ENCODE measurements around the gene DNAH8. TPM values are rescaled to one million over a fixed set of nuclear protein-coding genes. Genes with fewer than 3 reads are reported as not detected.
A peak's percentile ranks its signal among the peaks of the same experiment; 100 is the strongest.

DNAH8 gene
- total RNA-seq, 1 donor from 2014 or later = 0.24 TPM

DNA sequence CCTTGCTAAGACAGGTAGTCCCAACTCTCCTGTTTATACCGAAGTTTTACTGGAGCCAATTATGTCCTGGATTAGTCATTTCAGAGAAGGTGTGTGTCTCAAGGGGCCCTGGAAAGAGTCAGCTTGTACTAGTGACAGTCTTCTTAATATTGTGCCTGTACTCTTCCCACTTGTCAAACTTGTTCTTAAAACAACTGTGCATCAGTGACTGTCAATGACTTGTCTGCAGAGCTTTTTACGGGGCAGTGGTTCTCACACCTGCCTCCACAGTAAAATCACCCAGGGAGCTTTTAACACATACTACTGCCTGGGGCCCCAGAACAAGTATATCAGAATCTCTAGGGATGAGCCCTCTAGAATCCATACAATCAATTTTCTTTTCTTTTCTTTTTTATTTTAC lies 305.0 kb downstream of the DNAH8 start:
- peaks cover 7% of the 10 kb centered on the region for H3K27me3 Mint-ChIP-seq (ENCODE audit: unreplicated experiment)
- H3K4me1 Mint-ChIP-seq (ENCODE audit: unreplicated experiment) = no peaks in the 10 kb centered on the region
- H3K27ac Mint-ChIP-seq (ENCODE audit: unreplicated experiment) = no peak overlapping the region
- H3K36me3 Mint-ChIP-seq (ENCODE audit: unreplicated experiment) = no peaks in the 10 kb centered on the region
- H3K4me3 Mint-ChIP-seq (ENCODE audit: unreplicated experiment) = no peak overlapping the region
- TF ChIP-seq, protein P1, sequence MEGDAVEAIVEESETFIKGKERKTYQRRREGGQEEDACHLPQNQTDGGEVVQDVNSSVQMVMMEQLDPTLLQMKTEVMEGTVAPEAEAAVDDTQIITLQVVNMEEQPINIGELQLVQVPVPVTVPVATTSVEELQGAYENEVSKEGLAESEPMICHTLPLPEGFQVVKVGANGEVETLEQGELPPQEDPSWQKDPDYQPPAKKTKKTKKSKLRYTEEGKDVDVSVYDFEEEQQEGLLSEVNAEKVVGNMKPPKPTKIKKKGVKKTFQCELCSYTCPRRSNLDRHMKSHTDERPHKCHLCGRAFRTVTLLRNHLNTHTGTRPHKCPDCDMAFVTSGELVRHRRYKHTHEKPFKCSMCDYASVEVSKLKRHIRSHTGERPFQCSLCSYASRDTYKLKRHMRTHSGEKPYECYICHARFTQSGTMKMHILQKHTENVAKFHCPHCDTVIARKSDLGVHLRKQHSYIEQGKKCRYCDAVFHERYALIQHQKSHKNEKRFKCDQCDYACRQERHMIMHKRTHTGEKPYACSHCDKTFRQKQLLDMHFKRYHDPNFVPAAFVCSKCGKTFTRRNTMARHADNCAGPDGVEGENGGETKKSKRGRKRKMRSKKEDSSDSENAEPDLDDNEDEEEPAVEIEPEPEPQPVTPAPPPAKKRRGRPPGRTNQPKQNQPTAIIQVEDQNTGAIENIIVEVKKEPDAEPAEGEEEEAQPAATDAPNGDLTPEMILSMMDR (IDR thresholded peaks at IDR 0.05) = no peak
- H3K9me3 Mint-ChIP-seq (ENCODE audit: unreplicated experiment) = no peaks in the 10 kb centered on the region
- no peak for DNase-seq (ENCODE audit: extremely low spot score, unreplicated experiment)

DNA sequence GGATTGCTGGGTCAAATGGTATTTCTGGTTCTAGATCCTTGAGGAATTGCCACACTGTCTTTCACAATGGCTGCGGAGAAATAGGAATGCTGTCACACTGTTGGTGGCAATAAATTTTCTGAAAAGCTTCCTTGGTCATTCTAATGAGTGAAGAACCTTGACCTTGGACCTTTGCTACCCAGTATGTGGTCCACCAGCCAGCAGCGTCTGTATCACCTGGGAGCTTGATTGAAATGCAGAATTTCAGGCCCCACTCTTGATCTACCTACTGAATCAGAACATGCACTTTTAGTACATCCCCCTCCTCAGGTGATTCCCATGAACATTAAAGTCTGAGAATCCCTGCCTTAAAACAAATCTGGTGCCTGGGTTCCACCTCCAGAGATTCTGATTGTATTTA lies 305.9 kb downstream of the DNAH8 start:
- Mint-ChIP-seq H3K4me3 (ENCODE audit: unreplicated experiment) (no peak overlapping the region), H3K36me3 (ENCODE audit: unreplicated experiment) (no peaks in the 10 kb centered on the region), H3K27ac (ENCODE audit: unreplicated experiment) (no peak overlapping the region), H3K4me1 (ENCODE audit: unreplicated experiment) (no peaks in the 10 kb centered on the region), H3K27me3 (ENCODE audit: unreplicated experiment) (peaks cover 8% of the 10 kb centered on the region), H3K9me3 (ENCODE audit: unreplicated experiment) (no peaks in the 10 kb centered on the region)
- no peak for DNase-seq (ENCODE audit: extremely low spot score, unreplicated experiment)
- TF ChIP-seq, protein P1 (IDR thresholded peaks at IDR 0.05) = no peak

DNA sequence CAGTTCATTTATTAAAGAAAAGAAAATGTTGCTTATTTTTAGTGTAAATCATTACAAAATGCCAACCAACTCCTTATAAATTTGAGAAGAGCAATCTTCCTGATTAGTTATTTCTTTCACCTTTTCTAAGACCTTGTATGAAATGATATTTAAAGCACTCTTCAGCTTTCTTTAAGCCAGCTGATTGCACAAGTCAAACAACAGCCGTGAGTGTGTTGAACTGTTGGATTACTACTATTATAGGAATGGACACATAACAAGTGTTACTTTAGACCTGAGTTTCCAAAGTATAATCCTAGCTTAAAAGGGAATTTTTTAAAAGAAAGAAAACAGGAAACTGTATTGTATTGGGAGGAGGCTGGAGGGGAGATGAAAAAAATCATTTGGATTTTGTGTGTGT lies 306.7 kb downstream of the DNAH8 start:
- H3K36me3 Mint-ChIP-seq (ENCODE audit: unreplicated experiment) = no peaks in the 10 kb centered on the region
- H3K27ac Mint-ChIP-seq (ENCODE audit: unreplicated experiment) = no peak overlapping the region
- no peaks in the 10 kb centered on the region for H3K4me1 Mint-ChIP-seq (ENCODE audit: unreplicated experiment)
- H3K27me3 Mint-ChIP-seq (ENCODE audit: unreplicated experiment) = peaks cover 12% of the 10 kb centered on the region
- H3K9me3 Mint-ChIP-seq (ENCODE audit: unreplicated experiment) = no peaks in the 10 kb centered on the region
- TF ChIP-seq, protein P1 (IDR thresholded peaks at IDR 0.05) = no peak
- H3K4me3 Mint-ChIP-seq (ENCODE audit: unreplicated experiment) = no peak overlapping the region
- DNase-seq (ENCODE audit: extremely low spot score, unreplicated experiment) = no peak

DNA sequence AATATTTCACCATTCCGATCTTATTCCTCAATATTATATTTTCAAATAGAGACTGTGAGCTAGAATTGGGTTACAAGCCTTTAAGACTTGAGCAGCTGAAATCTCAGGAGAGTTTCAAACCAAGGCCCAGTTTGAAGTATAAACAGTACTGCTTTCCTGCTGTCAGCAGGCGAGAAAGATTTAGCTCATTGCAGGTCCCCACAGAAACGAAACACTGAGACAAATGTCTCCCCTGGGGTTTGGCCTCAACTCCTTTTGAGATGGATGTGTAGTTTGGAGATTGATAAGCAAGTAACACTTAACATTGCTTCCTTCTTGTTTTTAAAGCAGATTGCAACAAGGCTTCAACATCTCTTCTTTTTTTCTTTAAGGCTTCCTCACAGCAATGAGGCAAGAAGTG lies 311.1 kb downstream of the DNAH8 start:
- peaks cover 23% of the 10 kb centered on the region for H3K27me3 Mint-ChIP-seq (ENCODE audit: unreplicated experiment)
- no peak overlapping the region for H3K27ac Mint-ChIP-seq (ENCODE audit: unreplicated experiment)
- TF ChIP-seq, protein P1 (IDR thresholded peaks at IDR 0.05) = no peak
- no peaks in the 10 kb centered on the region for H3K36me3 Mint-ChIP-seq (ENCODE audit: unreplicated experiment)
- DNase-seq (ENCODE audit: extremely low spot score, unreplicated experiment) = no peak
- H3K4me3 Mint-ChIP-seq (ENCODE audit: unreplicated experiment) = no peak overlapping the region
- H3K9me3 Mint-ChIP-seq (ENCODE audit: unreplicated experiment) = no peaks in the 10 kb centered on the region
- no peaks in the 10 kb centered on the region for H3K4me1 Mint-ChIP-seq (ENCODE audit: unreplicated experiment)

DNA sequence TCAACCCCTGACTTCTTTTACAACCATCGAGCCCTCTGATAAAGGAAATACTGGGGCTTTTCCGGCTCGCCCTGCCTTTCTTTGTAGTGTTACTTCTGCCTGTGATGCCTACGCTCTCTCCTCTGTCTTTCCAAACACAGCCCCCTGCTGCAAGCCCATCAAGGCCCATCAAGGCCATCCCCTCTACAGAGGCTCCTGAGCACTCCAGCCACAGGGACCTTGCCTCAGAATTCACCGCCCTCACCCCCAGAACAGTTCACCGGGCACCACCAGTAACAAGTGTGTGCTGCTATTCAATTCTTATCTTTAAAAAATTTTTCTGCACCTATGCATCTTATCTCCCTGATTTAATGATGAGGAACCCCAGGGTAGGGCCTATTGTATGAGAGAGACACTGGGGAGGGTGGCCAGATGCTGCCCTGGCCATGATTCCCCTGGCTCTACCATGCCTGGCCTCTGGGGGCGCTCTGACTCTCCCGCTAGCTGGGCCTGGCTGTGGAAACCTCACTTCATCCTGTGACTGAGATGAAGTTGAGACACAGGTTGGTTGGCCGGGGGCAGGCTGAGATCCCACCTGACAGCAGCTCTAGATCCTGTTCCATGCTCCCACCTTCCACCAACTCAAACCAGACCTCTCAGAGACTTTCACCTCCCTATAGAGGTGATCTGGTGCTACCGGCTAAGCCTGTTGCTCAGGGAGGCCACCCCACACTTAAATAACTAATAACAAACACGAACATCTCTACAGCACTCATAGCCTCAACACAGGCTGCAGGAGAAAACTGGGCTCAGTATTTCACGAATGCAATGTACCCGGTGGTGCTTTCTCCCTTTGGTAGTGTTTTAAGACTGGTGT lies 314.3 kb downstream of the DNAH8 start:
- Mint-ChIP-seq H3K4me3 (ENCODE audit: unreplicated experiment) (no peak overlapping the region), H3K9me3 (ENCODE audit: unreplicated experiment) (no peaks in the 10 kb centered on the region), H3K27me3 (ENCODE audit: unreplicated experiment) (peaks cover 34% of the 10 kb centered on the region), H3K36me3 (ENCODE audit: unreplicated experiment) (no peaks in the 10 kb centered on the region), H3K27ac (ENCODE audit: unreplicated experiment) (no peak overlapping the region), H3K4me1 (ENCODE audit: unreplicated experiment) (no peaks in the 10 kb centered on the region)
- no peak for DNase-seq (ENCODE audit: extremely low spot score, unreplicated experiment)
- TF ChIP-seq, protein P1 (IDR thresholded peaks at IDR 0.05) = peak; percentile 58
